DOHH2 (cell line): ENCODE measurements around the gene DUOXA2.

Experiments
- H3F3A ChIP-seq: fragments of 200-600 bp; sonication (generic), shearing (Covaris generic); 2 replicates; pipeline ENCODE4 v1.6.0; 2016; ENCODE audit warnings: antibody characterized with exemption, mild to moderate bottlenecking; ENCODE audit not compliant: control insufficient read depth, insufficient read depth
- H3K27ac ChIP-seq: fragments of 200-600 bp; sonication (generic); 2 replicates; pipeline ENCODE4 v1.5.1; 2014; ENCODE audit warnings: low read depth, mild to moderate bottlenecking, low read length, moderate library complexity
- H3K27me3 ChIP-seq: fragments of 200-600 bp; sonication (generic); 2 replicates; pipeline ENCODE4 v1.6.1; 2014; ENCODE audit warnings: mild to moderate bottlenecking, low read length, mixed read lengths; ENCODE audit not compliant: control insufficient read depth
- H3K36me3 ChIP-seq: fragments of 200-600 bp; sonication (generic); 2 replicates; pipeline ENCODE4 v1.6.1; 2014; ENCODE audit warnings: mild to moderate bottlenecking, low read length, moderate library complexity, mixed read lengths; ENCODE audit not compliant: control insufficient read depth
- H3K4me1 ChIP-seq: fragments of 200-600 bp; sonication (generic); 2 replicates; pipeline ENCODE4 v1.6.1; 2014; ENCODE audit warnings: mild to moderate bottlenecking, low read length, mixed read lengths; ENCODE audit not compliant: control insufficient read depth
- H3K4me2 ChIP-seq: fragments of 200-600 bp; sonication (generic); 2 replicates; pipeline ENCODE4 v1.6.0; 2014; ENCODE audit warnings: mild to moderate bottlenecking, low read length, moderate library complexity
- H3K4me3 ChIP-seq: fragments of 200-600 bp; sonication (generic); 2 replicates; pipeline ENCODE4 v1.5.1; 2014; ENCODE audit warnings: mild to moderate bottlenecking, low read length, mixed read lengths
- H3K79me2 ChIP-seq: fragments of 200-600 bp; sonication (generic); 2 replicates; pipeline ENCODE4 v1.6.1; 2014; ENCODE audit warnings: mild to moderate bottlenecking, low read length, mixed read lengths; ENCODE audit not compliant: control insufficient read depth
- H3K9me2 ChIP-seq: fragments of 200-600 bp; sonication (generic); replicated peaks from 2 replicates; pipeline ENCODE4 v1.6.1; 2014; ENCODE audit warnings: mild to moderate bottlenecking, low read length, mixed read lengths; ENCODE audit not compliant: control insufficient read depth
- H3K9me3 ChIP-seq: fragments of 200-600 bp; sonication (generic); 2 replicates; pipeline ENCODE4 v1.6.1; 2014; ENCODE audit warnings: antibody characterized with exemption, low read length, mixed read lengths; ENCODE audit not compliant: control insufficient read depth, insufficient read depth
- H4K20me1 ChIP-seq: fragments of 200-600 bp; sonication (generic); 2 replicates; pipeline ENCODE4 v1.6.0; 2014; ENCODE audit warnings: low read depth, mild to moderate bottlenecking, antibody characterized with exemption, low read length, moderate library complexity; ENCODE audit not compliant: control insufficient read depth, insufficient read depth
- EZH2phosphoT487 ChIP-seq: fragments of 200-600 bp; sonication (generic); IDR thresholded peaks from 2 replicates; pipeline ENCODE4 v1.6.1; 2017; ENCODE audit warnings: borderline replicate concordance, mild to moderate bottlenecking, antibody characterized with exemption, low read length, moderate library complexity, mixed read lengths
- TF ChIP-seq, protein P1 (sequence below): fragments of 200-600 bp; sonication (generic); IDR thresholded peaks from one replicate; pipeline ENCODE4 v1.5.1; 2014; ENCODE audit warnings: antibody characterized with exemption, mild to moderate bottlenecking, low read depth, low read length; ENCODE audit not compliant: poor library complexity, severe bottlenecking

DUOXA2 gene

DNA sequence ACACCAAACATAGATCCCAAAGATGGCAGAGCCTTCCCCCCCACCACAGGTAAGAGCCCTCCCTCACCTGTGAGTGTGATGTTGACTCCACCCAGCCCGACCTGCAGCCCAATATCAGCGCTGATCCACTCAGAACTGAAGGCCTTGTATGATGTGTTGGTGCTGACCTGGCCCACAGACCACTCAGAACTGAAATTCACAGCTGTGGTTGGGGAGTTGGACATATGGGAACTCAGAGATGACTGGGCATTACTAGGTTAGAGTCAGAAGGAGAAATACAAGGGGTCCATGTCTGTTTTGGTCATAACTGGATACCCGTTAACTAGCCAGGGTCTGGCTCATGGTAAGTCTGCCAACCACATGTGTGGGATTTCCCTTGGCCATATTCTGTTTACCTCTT, 6.9 kb downstream of the DUOXA2 start:
- H3K79me2 ChIP-seq: no peaks in the 10 kb centered on the region
- H3K4me1 ChIP-seq: peaks cover 3% of the 10 kb centered on the region; the same call in 1 of the 2 replicates
- no peaks in the 10 kb centered on the region for H3K36me3 ChIP-seq
- H3K4me2 ChIP-seq: no peak overlapping the region
- no peak overlapping the region for H3K4me3 ChIP-seq
- no peak overlapping the region for H3K27ac ChIP-seq
- no peaks in the 10 kb centered on the region for H3F3A ChIP-seq
- H4K20me1 ChIP-seq: no peaks in the 10 kb centered on the region
- H3K9me3 ChIP-seq: no peaks in the 10 kb centered on the region
- TF ChIP-seq EZH2phosphoT487: no peak
- TF ChIP-seq, protein P1, sequence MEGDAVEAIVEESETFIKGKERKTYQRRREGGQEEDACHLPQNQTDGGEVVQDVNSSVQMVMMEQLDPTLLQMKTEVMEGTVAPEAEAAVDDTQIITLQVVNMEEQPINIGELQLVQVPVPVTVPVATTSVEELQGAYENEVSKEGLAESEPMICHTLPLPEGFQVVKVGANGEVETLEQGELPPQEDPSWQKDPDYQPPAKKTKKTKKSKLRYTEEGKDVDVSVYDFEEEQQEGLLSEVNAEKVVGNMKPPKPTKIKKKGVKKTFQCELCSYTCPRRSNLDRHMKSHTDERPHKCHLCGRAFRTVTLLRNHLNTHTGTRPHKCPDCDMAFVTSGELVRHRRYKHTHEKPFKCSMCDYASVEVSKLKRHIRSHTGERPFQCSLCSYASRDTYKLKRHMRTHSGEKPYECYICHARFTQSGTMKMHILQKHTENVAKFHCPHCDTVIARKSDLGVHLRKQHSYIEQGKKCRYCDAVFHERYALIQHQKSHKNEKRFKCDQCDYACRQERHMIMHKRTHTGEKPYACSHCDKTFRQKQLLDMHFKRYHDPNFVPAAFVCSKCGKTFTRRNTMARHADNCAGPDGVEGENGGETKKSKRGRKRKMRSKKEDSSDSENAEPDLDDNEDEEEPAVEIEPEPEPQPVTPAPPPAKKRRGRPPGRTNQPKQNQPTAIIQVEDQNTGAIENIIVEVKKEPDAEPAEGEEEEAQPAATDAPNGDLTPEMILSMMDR: no peak
- H3K27me3 ChIP-seq: peaks cover 24% of the 10 kb centered on the region
- no peaks in the 10 kb centered on the region for H3K9me2 ChIP-seq

GRCh38 chr15:45121706-45122417, 7.7 kb downstream of the DUOXA2 start:
- Histone ChIP-seq H3K9me3 (no peaks in the 10 kb centered on the region), H3K27ac (no peak overlapping the region), H3K9me2 (no peaks in the 10 kb centered on the region), H3K79me2 (no peaks in the 10 kb centered on the region), H3K4me1 (peaks cover 3% of the 10 kb centered on the region; the same call in 1 of the 2 replicates), H3K4me3 (no peak overlapping the region), H3K27me3 (peaks cover 18% of the 10 kb centered on the region), H4K20me1 (no peaks in the 10 kb centered on the region), H3K36me3 (no peaks in the 10 kb centered on the region), H3K4me2 (no peak overlapping the region), H3F3A (no peaks in the 10 kb centered on the region)
- no peak for TF ChIP-seq EZH2phosphoT487
- TF ChIP-seq, protein P1: no peak

DNA sequence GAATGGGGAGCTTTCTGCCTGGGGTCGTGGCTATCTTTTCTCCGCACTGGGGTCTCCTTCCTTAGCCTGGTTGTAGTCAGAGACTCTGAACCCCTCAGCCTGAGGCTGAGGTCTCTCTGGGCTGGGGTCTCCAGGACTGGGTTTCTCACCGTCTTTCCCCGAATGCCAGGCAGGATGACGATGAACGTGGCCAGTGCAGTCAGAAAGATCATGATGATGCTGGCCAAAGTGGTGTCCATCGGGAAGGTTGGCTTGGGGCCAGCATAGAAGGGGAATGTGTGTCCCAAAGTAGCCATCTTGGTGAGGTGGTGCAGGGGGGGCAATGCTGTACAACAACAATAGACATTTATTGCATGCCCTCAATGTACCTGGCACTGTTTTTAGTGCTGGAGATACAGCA, 8.6 kb downstream of the DUOXA2 start:
- no peaks in the 10 kb centered on the region for H3K9me3 ChIP-seq
- peaks cover 15% of the 10 kb centered on the region for H3K27me3 ChIP-seq
- peaks cover 2% of the 10 kb centered on the region; the same call in 1 of the 2 replicates for H3K4me1 ChIP-seq
- no peaks in the 10 kb centered on the region for H4K20me1 ChIP-seq
- no peaks in the 10 kb centered on the region for H3F3A ChIP-seq
- H3K9me2 ChIP-seq: no peaks in the 10 kb centered on the region
- TF ChIP-seq EZH2phosphoT487: no peak
- TF ChIP-seq, protein P1: no peak
- no peak overlapping the region for H3K4me2 ChIP-seq
- no peaks in the 10 kb centered on the region for H3K79me2 ChIP-seq
- no peak overlapping the region for H3K27ac ChIP-seq
- H3K36me3 ChIP-seq: no peaks in the 10 kb centered on the region
- no peak overlapping the region for H3K4me3 ChIP-seq
